HUES6 (cell line): ENCODE measurements around the gene NOL12.
"Not testable (repeated sequence)": the region's sequence is repeated elsewhere in the genome, so short reads cannot be mapped to it uniquely, and the experiment has no call there.

Experiments
- H3K27ac ChIP-seq: 2 replicates; pipeline ENCODE4 v1.7.0; 2013; ENCODE audit warnings: low read depth, mild to moderate bottlenecking, low read length, inconsistent platforms
- H3K27me3 ChIP-seq: 2 replicates; pipeline ENCODE4 v1.6.1; 2013; ENCODE audit warnings: low read length; ENCODE audit not compliant: control insufficient read depth, insufficient read depth
- H3K36me3 ChIP-seq: 2 replicates; pipeline ENCODE4 v1.6.1; 2013; ENCODE audit warnings: low read length; ENCODE audit not compliant: control insufficient read depth, insufficient read depth
- H3K4me1 ChIP-seq: 2 replicates; pipeline ENCODE4 v1.6.1; 2013; ENCODE audit warnings: low read length; ENCODE audit not compliant: control insufficient read depth, insufficient read depth
- H3K4me3 ChIP-seq: 2 replicates; pipeline ENCODE4 v1.5.1; 2013; ENCODE audit warnings: low read depth, low read length
- H3K9ac ChIP-seq: one replicate; pipeline ENCODE4 v1.6.1; 2013; ENCODE audit warnings: mild to moderate bottlenecking, low read length
- H3K9me3 ChIP-seq: 2 replicates; pipeline ENCODE4 v1.6.1; 2013; ENCODE audit warnings: low read depth, low read length; ENCODE audit not compliant: control insufficient read depth, insufficient read depth

NOL12 gene

GRCh38 chr22:37647928-37648327 is 38.2 kb upstream of the NOL12 start:
- H3K36me3 ChIP-seq: peaks cover 77% of the 10 kb centered on the region
- H3K27me3 ChIP-seq: no peaks in the 10 kb centered on the region
- peaks cover 2% of the 10 kb centered on the region; the same call in 1 of the 2 replicates for H3K4me1 ChIP-seq
- H3K9ac ChIP-seq: no peak overlapping the region
- no peak overlapping the region for H3K4me3 ChIP-seq
- no peaks in the 10 kb centered on the region for H3K9me3 ChIP-seq
- H3K27ac ChIP-seq: no peak overlapping the region

DNA sequence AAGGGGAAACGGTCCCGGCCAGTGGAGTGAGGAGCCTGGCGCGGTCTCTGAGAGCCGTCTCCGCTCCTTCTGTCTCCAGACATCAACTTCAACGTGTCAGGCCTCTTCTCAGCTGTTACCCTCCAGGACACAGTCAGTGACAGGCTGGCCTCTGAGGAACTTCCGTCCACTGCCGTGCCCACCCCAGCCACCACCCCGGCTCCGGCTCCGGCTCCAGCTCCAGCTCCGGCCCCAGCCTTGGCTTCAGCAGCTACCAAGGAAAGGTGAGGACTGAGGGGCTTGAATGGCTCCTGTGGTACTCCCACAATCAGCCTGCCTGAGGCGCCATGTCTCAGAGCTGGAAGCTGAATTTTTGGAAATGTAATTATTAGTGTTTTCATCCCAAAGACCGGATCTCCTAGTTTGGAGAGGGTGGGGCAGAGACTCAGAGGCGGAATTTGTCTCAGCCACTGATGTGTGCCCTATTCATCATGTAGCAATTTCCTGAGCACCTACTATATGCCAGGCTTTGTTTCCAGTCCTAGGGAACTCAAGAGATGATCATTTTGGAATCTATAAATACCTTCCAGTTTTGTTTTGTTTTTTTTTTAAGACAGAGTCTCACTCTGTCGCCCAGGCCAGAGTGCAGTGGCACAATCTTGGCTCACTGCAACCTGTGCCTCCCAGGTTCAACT is 35.5 kb upstream of the NOL12 start:
- no peaks in the 10 kb centered on the region for H3K9me3 ChIP-seq
- no peaks in the 10 kb centered on the region for H3K4me1 ChIP-seq
- no peak overlapping the region for H3K4me3 ChIP-seq
- H3K27ac ChIP-seq: no peak overlapping the region
- peaks cover 71% of the 10 kb centered on the region for H3K36me3 ChIP-seq
- no peaks in the 10 kb centered on the region for H3K27me3 ChIP-seq
- no peak overlapping the region for H3K9ac ChIP-seq

DNA sequence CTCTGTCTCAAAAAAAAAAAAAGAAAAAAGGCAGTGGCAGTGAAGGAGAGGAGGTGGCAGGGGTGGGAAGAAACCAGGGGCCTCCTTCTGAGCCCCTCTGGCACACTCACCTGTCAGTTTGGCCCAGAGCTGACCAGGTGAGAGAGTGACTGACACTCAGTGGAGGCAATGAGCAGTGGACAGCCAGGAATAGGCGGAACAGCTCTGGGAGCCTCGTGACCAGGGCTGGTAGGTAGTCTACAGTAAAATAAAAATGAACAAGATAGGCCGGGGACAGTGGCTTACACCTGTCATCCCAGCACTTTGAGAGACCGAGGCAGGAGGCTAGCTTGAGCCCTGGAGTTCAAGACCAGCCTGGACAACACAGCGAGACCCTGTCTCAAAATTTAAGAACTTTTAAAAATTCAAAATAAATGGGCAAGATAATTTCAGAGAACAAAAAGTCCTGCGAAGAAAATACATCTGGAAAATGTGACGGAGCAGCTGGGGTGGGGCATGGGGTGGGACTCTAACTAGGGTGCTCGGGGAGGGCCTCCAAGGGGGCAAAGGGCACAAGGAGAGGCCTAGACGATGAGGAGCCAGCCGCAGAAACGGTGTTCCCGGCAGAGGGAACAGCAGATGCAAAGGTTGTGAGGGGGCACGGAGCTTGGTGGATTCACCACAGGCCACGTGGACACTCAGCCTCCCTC is 31.4 kb upstream of the NOL12 start:
- Histone ChIP-seq H3K27ac (no peak overlapping the region), H3K9ac (no peak overlapping the region), H3K4me3 (no peak overlapping the region), H3K36me3 (peaks cover 41% of the 10 kb centered on the region), H3K4me1 (peaks cover 11% of the 10 kb centered on the region), H3K27me3 (no peaks in the 10 kb centered on the region), H3K9me3 (no peaks in the 10 kb centered on the region)

GRCh38 chr22:37655252-37655563 is 30.9 kb upstream of the NOL12 start:
- Histone ChIP-seq H3K27ac (no peak overlapping the region), H3K4me3 (no peak overlapping the region), H3K4me1 (peaks cover 16% of the 10 kb centered on the region), H3K9me3 (no peaks in the 10 kb centered on the region), H3K36me3 (peaks cover 36% of the 10 kb centered on the region), H3K9ac (no peak overlapping the region), H3K27me3 (no peaks in the 10 kb centered on the region)

DNA sequence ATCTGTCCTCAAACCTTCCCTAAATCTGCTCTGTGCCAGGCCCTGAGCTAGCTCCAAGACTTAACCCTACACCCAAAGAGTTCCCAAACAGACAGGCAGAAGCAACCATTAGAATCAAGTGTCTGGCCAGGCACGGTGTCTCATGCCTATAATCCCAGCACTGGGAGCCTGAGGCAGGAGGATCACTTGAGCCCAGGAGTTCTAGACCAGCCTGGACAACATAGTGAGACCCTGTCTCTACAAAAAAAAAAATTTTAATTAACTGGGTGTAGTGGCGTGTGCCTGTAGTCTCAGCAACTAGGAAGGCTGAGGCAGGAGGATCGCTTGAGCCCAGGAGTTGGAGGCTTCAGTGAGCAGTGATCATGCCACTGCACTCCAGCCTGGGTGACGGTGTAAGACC is 29.6 kb upstream of the NOL12 start:
- not testable (repeated sequence) for H3K9me3 ChIP-seq, H3K9ac ChIP-seq, H3K4me3 ChIP-seq, H3K27ac ChIP-seq, H3K27me3 ChIP-seq
- H3K4me1 ChIP-seq: peaks cover 27% of the 10 kb centered on the region
- peaks cover 23% of the 10 kb centered on the region for H3K36me3 ChIP-seq

- H3K4me3 ChIP-seq: peak overlapping the region; percentile 71
- H3K27me3 ChIP-seq: no peaks in the 10 kb centered on the region
- H3K4me1 ChIP-seq: peaks cover 27% of the 10 kb centered on the region
- peak overlapping the region; percentile 45 for H3K9ac ChIP-seq
- H3K27ac ChIP-seq: no peak overlapping the region
- H3K36me3 ChIP-seq: peaks cover 16% of the 10 kb centered on the region
- H3K9me3 ChIP-seq: no peaks in the 10 kb centered on the region
Measured at GRCh38 chr22:37657590-37658132, 28.5 kb upstream of the NOL12 start.

GRCh38 chr22:37658133-37659065 is 27.7 kb upstream of the NOL12 start, which contains the start of gene PDXP:
TSS of gene PDXP (plus strand) at chr22:37658723. CDS start at chr22:37658783, 60 bp downstream.
- Histone ChIP-seq H3K27me3 (no peaks in the 10 kb centered on the region), H3K27ac (no peak within 1 kb of the TSS)

DNA sequence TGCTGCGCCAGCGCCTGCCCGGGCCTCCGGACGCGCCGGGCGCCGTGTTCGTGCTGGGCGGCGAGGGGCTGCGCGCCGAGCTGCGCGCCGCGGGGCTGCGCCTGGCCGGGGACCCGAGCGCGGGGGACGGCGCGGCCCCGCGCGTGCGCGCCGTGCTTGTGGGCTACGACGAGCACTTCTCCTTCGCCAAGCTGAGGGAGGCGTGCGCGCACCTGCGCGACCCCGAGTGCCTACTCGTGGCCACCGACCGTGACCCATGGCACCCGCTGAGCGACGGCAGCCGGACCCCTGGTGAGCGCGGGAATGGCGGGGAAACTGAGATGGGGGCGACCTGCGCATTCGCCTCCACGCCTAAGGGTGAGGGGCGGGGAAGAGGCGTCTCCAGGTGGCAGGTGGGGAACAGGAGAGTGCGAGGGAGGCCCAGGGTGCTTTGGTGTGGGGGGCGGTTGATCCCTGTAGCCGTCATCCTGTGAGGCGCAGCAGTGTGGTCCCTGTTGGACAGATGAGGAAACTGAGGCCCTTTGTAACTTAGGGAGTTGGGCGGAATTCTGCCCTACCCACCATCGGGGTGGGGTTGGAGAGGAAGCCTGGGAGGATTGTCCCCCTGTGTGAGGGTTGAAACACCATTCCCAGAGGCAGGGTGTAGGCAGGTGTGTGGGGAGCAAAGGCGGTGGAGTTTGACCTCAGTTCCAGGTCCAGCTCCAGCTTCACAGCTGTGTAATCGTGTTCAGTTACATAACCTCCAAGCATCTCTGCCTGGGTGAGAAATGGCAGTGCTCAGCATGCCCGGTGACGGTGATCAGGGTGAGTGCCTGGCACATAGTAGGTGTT is 26.9 kb upstream of the NOL12 start:
- Histone ChIP-seq H3K4me3 (peak overlapping the region; percentile 71), H3K36me3 (peaks cover 3% of the 10 kb centered on the region; the same call in 1 of the 2 replicates), H3K9ac (peak overlapping the region; percentile 72), H3K27me3 (no peaks in the 10 kb centered on the region), H3K27ac (no peak overlapping the region), H3K4me1 (peaks cover 27% of the 10 kb centered on the region), H3K9me3 (no peaks in the 10 kb centered on the region)

More at GRCh38 chr22:37658133-37659065, 27.7 kb upstream of the NOL12 start, which contains the start of gene PDXP:
- Histone ChIP-seq H3K4me1 (peaks cover 27% of the 10 kb centered on the region), H3K4me3 (peak within 1 kb of the TSS; percentile 71), H3K9me3 (no peaks in the 10 kb centered on the region), H3K9ac (peak within 1 kb of the TSS; percentile 72), H3K36me3 (peaks cover 10% of the 10 kb centered on the region)

GRCh38 chr22:37659897-37660708 is 26.0 kb upstream of the NOL12 start:
- no peaks in the 10 kb centered on the region for H3K27me3 ChIP-seq
- no peak overlapping the region for H3K27ac ChIP-seq
- H3K9me3 ChIP-seq: no peaks in the 10 kb centered on the region
- peak overlapping the region; percentile 71 for H3K4me3 ChIP-seq
- H3K9ac ChIP-seq: peak overlapping the region; percentile 72
- peaks cover 3% of the 10 kb centered on the region; the same call in 1 of the 2 replicates for H3K36me3 ChIP-seq
- H3K4me1 ChIP-seq: peaks cover 27% of the 10 kb centered on the region
